Keratinocyte (primary cell): ENCODE measurements around the gene FUCA2. TPM values are rescaled to one million over a fixed set of nuclear protein-coding genes. Genes with fewer than 3 reads are reported as not detected.

Experiments
- DNase-seq: peaks from one replicate; pipeline ENCODE4 v3.0.0-alpha.2; 2011; ENCODE audit warnings: low read depth, missing footprints, low spot score
- FAIRE-seq: peaks from 2 replicates; lab custom pipeline; 2011; peaks lifted over from hg19 to GRCh38; lab: Jason Lieb, UNC
- H2AFZ ChIP-seq: 2 replicates; pipeline ENCODE4 v1.6.0; 2012; ENCODE audit warnings: low read length, control low read depth, inconsistent platforms; ENCODE audit not compliant: control insufficient read depth
- H3K27ac ChIP-seq: 2 replicates; pipeline ENCODE4 v1.5.1; 2011; ENCODE audit warnings: low read length; ENCODE audit not compliant: control insufficient read depth, insufficient read depth
- H3K27me3 ChIP-seq: 3 replicates; pipeline ENCODE4 v1.6.0; 2011; ENCODE audit warnings: low read length; ENCODE audit not compliant: control insufficient read depth, insufficient read depth; ENCODE audit errors: extremely low read depth
- H3K36me3 ChIP-seq, 2 experiments: 2 replicates in 1 of 2; 3 replicates in 1 of 2; pipeline ENCODE4 v1.5.1; 2011; ENCODE audit warnings: low read length in 2 of 2, mild to moderate bottlenecking in 1 of 2; ENCODE audit not compliant: control insufficient read depth in 2 of 2, insufficient read depth in 2 of 2; ENCODE audit errors: extremely low read depth in 1 of 2
- H3K4me1 ChIP-seq: 3 replicates; pipeline ENCODE4 v1.5.1; 2011; ENCODE audit warnings: low read length; ENCODE audit not compliant: control insufficient read depth, insufficient read depth; ENCODE audit errors: extremely low read depth
- H3K4me2 ChIP-seq: 3 replicates; pipeline ENCODE4 v1.6.0; 2011; ENCODE audit warnings: low read depth, low read length; ENCODE audit not compliant: control insufficient read depth, insufficient read depth; ENCODE audit errors: extremely low read depth
- H3K4me3 ChIP-seq, 3 experiments: fragments of 200-600 bp in 1 of 3; sonication (generic) in 1 of 3; 2 replicates in 2 of 3; 3 replicates in 1 of 3; pipeline ENCODE4 v1.5.1; 2011 to 2016; ENCODE audit warnings: low read length in 3 of 3, mild to moderate bottlenecking in 3 of 3, control low read depth in 2 of 3, inconsistent platforms in 1 of 3, low read depth in 1 of 3, mixed read lengths in 1 of 3, mixed run types in 1 of 3, moderate library complexity in 1 of 3; ENCODE audit not compliant: control insufficient read depth in 2 of 3, insufficient read depth in 2 of 3; ENCODE audit errors: extremely low read depth in 1 of 3
- H3K79me2 ChIP-seq: 2 replicates; pipeline ENCODE4 v1.6.0; 2012; ENCODE audit warnings: low read length; ENCODE audit not compliant: control insufficient read depth, insufficient read depth
- H3K9ac ChIP-seq: 3 replicates; pipeline ENCODE4 v1.6.0; 2011; ENCODE audit warnings: low read length; ENCODE audit not compliant: control insufficient read depth, insufficient read depth; ENCODE audit errors: extremely low read depth
- H3K9me1 ChIP-seq: 3 replicates; pipeline ENCODE4 v1.6.0; 2011; ENCODE audit warnings: low read length; ENCODE audit not compliant: control insufficient read depth, insufficient read depth; ENCODE audit errors: extremely low read depth
- H3K9me3 ChIP-seq: 2 replicates; pipeline ENCODE4 v1.5.1; 2012; ENCODE audit warnings: low read depth, low read length; ENCODE audit not compliant: control insufficient read depth
- H4K20me1 ChIP-seq: 3 replicates; pipeline ENCODE4 v1.6.0; 2011; ENCODE audit warnings: low read length; ENCODE audit not compliant: control insufficient read depth, insufficient read depth; ENCODE audit errors: extremely low read depth
- EZH2 ChIP-seq: IDR thresholded peaks from one replicate; pipeline ENCODE4 v1.6.1; 2012; ENCODE audit warnings: inconsistent platforms, mild to moderate bottlenecking, low read length, moderate library complexity
- dilution Hi-C: fragments of 300-500 bp; cut with MboI; formaldehyde crosslinking; loops from one replicate; pipeline ENCODE4 v1.7.0; 2020; ENCODE audit warnings: low sequenced_read_pairs; ENCODE audit not compliant: extremely low pct_ligation_motif_present
- polyA plus RNA-seq, 5 experiments: library from polyadenylated mRNA; depleted of rRNA in 3 of 5; stranded (reverse) in 3 of 5; stranded (forward) in 1 of 5; unstranded in 1 of 5; fragments of >200 nt; gene quantifications; 1 replicate in 1 of 5; 2 replicates in 3 of 5; 3 replicates in 1 of 5; pipeline versions ENCODE4 v1.2.1 to v1.2.3, GENCODE V29; 2011 to 2012; ENCODE audit warnings: missing spikeins in 2 of 5, low read depth in 1 of 5, low replicate concordance in 1 of 5
- TF ChIP-seq, protein P1 (sequence below), 3 experiments: IDR thresholded peaks in 1 of 3; conservative IDR thresholded peaks in 1 of 3; optimal IDR thresholded peaks in 1 of 3; 2 replicates in 2 of 3; 3 replicates in 1 of 3; pipeline versions ENCODE3 to v1.5.1; 2011; ENCODE audit warnings: low read length in 3 of 3, mild to moderate bottlenecking in 3 of 3, moderate library complexity in 2 of 3, control low read depth in 1 of 3, inconsistent platforms in 1 of 3; ENCODE audit not compliant: insufficient read depth in 2 of 3; ENCODE audit errors: extremely low read depth in 1 of 3

FUCA2 gene
- polyA plus RNA-seq, 1 donor (not counting 4 experiments of a cell fraction or from before 2014, with no cell fraction given): 12.5 TPM

DNA sequence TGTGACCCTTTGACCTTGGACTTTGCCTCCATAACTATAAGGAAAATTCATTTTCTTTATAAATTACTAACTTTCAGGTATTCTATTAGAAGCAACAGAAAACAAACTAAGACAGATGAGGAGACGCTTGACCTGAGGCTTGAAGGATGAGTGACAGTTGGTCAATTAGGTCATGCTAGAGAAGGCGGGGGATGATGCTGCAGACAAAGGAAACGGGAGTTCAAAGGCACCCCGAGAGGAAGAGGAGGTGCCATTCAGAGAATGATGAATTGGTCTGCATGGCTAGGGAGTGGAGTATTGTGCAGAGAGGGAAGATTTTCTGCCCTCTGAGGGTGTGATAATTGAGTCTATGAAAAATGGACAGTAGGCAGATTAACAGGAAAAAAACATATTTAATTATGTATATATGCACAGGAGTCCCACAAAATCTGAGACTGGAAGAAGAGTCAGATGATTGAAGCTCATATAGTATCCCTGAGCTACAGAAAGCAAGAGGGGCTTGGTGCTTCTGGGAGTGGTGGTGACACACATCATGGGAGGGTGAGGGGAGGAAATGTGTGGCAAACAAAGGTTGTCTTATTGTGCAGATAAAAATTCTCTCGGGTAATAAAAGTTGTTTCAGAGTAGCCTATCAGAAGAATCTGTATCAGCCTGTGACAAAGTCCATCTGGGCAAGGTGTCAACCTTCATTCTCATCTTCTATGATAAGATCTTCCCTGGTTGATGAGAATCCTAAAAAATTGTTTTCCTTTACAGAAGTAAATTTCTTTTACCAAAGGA is 20.4 kb upstream of the FUCA2 start:
- Histone ChIP-seq H3K27ac (no peak overlapping the region), H3K4me3 (no peak overlapping the region), H3K9me3 (no peaks in the 10 kb centered on the region), H3K9me1 (no peaks in the 10 kb centered on the region), H3K4me1 (no peaks in the 10 kb centered on the region), H2AFZ (no peak overlapping the region), H3K9ac (no peak overlapping the region), H3K36me3 (no peaks in the 10 kb centered on the region), H4K20me1 (no peaks in the 10 kb centered on the region), H3K79me2 (no peaks in the 10 kb centered on the region), H3K27me3 (peaks cover 9% of the 10 kb centered on the region), H3K4me2 (no peak overlapping the region)
- DNase-seq: no peak
- TF ChIP-seq, protein P1, sequence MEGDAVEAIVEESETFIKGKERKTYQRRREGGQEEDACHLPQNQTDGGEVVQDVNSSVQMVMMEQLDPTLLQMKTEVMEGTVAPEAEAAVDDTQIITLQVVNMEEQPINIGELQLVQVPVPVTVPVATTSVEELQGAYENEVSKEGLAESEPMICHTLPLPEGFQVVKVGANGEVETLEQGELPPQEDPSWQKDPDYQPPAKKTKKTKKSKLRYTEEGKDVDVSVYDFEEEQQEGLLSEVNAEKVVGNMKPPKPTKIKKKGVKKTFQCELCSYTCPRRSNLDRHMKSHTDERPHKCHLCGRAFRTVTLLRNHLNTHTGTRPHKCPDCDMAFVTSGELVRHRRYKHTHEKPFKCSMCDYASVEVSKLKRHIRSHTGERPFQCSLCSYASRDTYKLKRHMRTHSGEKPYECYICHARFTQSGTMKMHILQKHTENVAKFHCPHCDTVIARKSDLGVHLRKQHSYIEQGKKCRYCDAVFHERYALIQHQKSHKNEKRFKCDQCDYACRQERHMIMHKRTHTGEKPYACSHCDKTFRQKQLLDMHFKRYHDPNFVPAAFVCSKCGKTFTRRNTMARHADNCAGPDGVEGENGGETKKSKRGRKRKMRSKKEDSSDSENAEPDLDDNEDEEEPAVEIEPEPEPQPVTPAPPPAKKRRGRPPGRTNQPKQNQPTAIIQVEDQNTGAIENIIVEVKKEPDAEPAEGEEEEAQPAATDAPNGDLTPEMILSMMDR (optimal IDR thresholded peaks at IDR 0.05 in 1 of 3, IDR thresholded peaks at IDR 0.05 in 1 of 3, conservative IDR thresholded peaks at IDR 0.05 in 1 of 3; ENCODE audit: extremely low read depth in 1 of 3, insufficient read depth in 2 of 3, low read length in 3 of 3): no peak
- TF ChIP-seq EZH2: no peak
- FAIRE-seq: no peak
- dilution Hi-C loops: no loop called here

DNA sequence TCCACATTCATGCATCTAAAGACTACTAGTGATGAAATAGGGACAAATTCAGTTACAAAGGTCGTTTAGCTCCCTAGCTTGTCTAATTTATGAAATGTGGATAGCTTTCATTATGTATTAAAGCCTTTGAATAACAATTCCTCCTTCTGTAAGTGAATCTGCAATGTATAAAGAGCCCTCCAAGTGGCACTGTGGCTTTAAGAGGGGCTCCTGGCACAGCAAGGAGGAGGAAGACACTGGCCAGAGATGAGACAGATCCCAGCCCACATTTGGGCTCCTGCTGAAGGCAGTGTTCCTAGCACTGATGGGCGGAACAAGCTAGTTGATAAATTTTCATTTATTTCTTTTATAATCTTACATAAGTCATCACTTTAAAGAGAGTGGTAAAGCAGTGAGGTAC is 17.6 kb upstream of the FUCA2 start:
- Histone ChIP-seq H4K20me1 (no peaks in the 10 kb centered on the region), H3K4me2 (no peak overlapping the region), H3K27ac (no peak overlapping the region), H3K9me1 (no peaks in the 10 kb centered on the region), H3K4me1 (no peaks in the 10 kb centered on the region), H3K79me2 (no peaks in the 10 kb centered on the region), H3K36me3 (no peaks in the 10 kb centered on the region), H3K27me3 (peaks cover 9% of the 10 kb centered on the region), H3K4me3 (no peak overlapping the region), H2AFZ (no peak overlapping the region), H3K9me3 (no peaks in the 10 kb centered on the region), H3K9ac (no peak overlapping the region)
- DNase-seq (no peak), FAIRE-seq (no peak)
- dilution Hi-C loops: no loop called here
- TF ChIP-seq, protein P1 (optimal IDR thresholded peaks at IDR 0.05 in 1 of 3, IDR thresholded peaks at IDR 0.05 in 1 of 3, conservative IDR thresholded peaks at IDR 0.05 in 1 of 3; ENCODE audit: extremely low read depth in 1 of 3, insufficient read depth in 2 of 3, low read length in 3 of 3): no peak
- TF ChIP-seq EZH2: no peak
